T-helper 9 cell (primary cell): Measurements from ENCODE around the gene ATF7.

ENCODE experiments used
- DNase-seq: peaks from one replicate; pipeline ENCODE4 v3.0.0-alpha.2; 2020

The ATF7 gene

DNA sequence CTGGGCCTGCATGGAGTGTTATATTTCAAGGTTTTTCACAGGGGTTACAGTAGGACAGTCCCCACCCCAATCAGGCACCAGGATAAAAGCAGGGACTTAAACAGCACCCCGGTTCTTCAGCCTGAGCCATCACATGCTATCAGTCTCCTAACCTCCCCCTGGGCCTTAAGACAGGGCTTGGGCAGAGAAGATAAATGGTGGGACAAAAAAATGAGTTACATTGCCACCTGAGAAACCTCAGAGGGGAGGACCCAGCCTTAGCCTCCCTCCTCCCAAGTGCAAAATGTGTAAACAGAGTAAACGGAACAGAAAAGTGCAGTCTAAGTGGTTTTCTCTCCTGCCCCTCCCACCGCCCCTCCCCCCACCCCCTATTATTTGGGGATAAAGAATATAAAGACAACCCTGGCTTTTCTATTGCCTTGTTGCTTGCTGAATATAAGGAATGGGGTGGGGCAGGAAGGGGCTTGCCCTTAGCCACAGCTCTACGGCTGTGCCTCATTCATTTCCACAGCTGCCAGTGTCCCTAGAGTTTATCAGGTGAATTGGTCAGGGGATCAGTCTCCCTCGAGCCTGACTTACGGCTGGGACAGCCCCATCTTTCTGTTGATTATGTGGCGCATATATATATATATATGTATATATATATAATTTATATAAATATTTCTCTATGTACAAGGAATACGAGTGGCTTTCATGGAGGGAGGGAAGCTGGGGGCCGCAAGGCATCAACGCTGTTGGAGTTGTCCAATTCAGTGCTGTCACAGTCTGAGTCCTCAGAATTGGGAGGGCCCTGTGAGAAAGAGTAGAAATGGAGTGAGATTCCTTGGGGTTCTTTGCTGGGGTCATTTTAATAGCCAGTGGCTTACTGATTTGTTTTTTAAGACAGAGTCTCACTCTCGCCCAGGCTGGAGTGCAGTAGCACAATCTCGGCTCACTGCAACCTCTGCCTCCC, 145.4 kb downstream of the ATF7 start:
- DNase-seq, result no peak

DNA sequence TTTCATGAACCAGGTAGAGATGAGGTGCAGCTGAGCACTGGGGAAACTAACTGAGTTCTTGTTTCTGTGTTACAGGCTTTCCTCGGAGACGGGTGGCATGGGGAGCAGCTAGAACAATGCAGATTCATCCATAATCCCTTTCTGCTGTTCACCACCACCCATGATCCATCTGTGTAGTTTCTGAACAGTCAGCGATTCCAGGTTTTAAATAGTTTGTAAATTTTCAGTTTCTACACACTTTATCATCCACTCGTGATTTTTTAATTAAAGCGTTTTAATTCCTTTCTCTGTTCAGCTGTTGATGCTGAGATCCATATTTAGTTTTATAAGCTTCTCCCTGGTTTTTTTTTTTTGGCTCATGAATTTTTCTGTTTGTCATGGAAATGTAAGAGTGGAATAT, 146.9 kb downstream of the ATF7 start:
- DNase-seq, result no peak

DNA sequence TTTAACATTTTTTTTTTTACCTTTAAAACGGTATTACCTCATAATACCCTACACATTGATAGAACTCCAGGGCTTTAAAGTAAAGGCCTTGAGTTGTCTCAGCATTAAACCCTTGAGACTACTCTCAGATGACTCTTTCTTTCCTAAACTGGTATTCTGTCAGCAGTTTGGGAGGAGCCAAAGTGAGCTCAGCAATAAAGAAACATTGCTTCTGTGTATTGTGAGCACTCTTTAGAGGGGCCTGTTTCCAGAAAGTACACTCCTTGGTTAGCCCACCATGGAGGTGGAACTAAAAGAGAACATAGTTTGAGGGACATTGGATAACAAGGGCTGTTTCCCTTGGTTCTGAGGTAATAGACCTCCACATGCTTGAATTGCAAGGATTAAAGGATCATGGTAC, 147.3 kb downstream of the ATF7 start:
- no peak for DNase-seq

GRCh38 chr12:53476769-53477209, 149.4 kb downstream of the ATF7 start:
- DNase-seq, result no peak

GRCh38 chr12:53474819-53475218, 151.4 kb downstream of the ATF7 start:
- no peak for DNase-seq

DNA sequence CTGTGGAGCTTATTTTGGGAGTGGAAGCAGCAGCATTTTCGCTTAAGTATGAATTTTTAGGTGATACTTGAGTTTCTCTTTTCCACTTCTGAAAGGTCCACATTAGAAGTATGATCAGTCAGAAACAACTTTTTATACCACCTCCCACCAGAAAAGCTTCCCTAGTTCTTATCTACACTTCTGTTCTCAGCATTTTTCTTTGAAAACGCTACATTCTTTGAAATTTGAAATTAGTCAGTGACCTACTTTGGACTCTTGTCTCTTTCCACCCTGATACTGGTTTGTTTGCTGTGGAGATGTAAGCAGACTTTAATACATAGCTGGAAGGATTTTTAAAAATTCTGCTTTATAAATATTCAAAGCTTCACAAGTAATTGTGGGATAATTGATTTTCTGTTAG, 152.1 kb downstream of the ATF7 start:
- no peak for DNase-seq

GRCh38 chr12:53472056-53472582, 154.1 kb downstream of the ATF7 start:
- DNase-seq, result no peak

- no peak for DNase-seq
These were observed 157.9 kb downstream of the ATF7 start for GRCh38 chr12:53468282-53468681.

GRCh38 chr12:53467880-53468279, 158.3 kb downstream of the ATF7 start:
- no peak for DNase-seq

GRCh38 chr12:53467082-53467481, 159.1 kb downstream of the ATF7 start:
- no peak for DNase-seq

GRCh38 chr12:53466640-53467039, 159.5 kb downstream of the ATF7 start:
- no peak for DNase-seq

DNA sequence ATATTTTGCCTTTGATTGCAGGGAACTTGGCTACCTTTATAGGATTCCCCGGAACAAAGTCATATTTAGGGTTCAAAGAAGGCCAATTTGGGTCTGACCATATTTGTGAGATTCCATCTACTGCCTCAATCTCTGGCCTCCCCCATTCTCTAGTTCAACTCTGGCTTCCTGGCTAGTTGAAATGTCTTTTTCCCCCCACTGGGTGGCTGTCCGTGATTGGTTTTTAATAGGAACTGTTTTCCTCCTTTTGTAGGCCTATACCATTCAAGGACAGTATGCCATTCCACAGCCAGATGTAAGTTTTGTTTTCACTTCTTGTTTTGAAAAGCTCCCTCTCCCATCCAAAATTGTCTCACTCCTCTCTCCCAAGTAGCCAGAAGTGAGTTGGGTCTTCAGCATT, 160.5 kb downstream of the ATF7 start:
- DNase-seq, result no peak

DNA sequence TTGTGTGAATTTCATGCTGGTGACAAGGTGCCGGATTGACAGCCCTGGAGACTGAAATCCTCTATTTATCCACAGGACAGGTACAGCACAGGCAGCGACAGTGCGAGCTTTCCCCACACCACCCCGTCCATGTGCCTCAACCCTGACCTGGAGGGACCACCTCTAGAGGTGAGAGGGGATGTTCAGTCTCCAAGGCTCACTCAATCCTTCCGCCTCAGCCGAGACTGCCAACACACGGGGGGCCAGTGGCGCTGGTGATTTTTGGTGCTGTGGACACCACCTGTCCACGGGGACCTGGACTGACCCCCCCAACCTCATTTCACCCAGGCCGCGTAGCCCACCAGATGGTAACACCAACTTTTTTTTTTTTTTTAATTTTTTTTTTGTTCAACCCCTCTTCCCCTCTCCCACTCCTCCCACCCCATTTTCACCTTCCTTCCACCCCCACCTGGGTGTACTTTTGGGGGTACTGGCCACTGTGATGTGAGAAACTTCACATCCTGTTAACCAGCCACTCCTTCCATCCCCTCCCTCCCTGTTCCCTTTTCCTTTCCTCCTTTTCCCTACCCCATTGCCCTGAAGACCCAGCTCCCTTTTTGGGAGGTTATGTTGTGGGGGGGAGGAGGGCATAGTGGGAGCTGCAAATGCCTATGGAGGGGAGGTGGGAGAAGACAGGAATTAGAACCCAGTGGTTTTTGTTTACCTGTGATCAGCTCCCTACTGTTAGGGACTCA, 161.3 kb downstream of the ATF7 start:
- no peak for DNase-seq

DNA sequence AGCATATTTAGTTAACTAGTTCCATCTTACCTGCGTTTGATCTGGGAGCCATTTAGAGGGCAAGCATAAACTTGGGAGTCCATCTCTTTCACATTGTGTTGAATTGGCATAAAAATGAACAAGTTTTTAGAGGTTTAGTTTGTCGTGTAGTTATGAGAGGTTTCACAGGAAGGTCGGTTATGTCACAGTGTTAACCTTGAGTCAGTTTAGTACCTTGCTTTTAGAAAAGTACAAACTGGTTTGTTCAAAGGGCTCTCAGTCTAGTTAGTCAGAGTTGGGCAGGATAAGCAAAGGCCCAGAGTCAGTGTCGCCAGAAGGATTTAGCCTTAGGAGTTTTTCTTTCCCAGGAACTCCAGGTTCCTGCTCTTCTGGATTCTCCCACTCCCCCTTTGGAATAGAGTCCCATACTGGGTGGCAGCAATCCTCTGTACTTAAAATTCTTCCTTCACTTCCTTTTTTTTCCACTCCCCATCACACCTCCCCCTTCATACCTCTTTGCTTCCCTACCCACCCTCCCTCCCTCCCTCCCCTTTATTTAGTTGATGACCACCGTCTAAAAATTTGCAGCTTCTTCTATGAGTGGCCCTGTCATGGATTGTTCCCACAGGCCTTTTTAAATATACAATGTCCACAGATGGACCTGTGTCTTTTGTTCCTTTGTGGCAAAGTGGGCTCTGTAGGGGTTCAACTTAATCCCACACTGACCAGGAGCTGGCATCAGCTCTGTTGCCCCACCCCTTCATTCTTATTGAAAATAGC, 162.2 kb downstream of the ATF7 start:
- DNase-seq, result no peak

DNA sequence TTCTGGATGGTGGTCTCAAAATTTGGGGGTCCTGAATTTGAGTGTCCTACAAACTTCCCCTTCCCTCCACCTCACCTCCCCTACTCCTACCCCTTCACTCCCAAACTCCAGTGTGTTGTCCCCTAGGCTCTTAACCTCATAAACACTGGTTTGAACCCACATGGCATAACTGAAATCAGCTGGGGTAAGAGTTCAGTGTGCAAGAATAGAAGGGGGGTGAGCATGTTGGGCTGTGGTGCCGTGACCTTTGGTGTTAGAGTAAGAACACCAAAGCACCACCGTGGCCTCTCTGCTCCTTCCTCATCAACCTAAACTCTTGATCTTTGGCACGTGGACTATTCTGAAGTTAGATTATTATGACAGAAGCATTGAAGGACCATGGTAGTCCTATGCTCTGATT, 163.2 kb downstream of the ATF7 start:
- DNase-seq, result no peak

DNA sequence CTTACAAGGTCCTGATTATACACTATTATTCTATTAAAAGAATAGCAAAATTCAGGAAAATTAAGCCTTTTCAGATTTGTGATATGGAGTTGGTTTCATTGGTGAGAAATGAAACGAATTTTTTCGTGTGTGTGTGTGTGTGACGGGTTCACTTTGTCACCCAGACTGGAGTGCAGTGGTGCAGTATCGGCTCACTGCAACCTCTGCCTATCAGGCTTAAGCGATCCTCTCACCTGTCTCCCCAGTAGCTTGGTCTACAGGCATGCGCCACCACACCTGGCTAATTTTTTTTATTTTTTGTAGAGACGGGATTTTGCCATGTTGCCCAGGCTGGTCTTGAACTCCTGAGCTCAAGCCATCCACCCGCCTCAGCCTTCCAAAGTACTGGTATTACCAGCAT, 164.6 kb downstream of the ATF7 start:
- no peak for DNase-seq

DNA sequence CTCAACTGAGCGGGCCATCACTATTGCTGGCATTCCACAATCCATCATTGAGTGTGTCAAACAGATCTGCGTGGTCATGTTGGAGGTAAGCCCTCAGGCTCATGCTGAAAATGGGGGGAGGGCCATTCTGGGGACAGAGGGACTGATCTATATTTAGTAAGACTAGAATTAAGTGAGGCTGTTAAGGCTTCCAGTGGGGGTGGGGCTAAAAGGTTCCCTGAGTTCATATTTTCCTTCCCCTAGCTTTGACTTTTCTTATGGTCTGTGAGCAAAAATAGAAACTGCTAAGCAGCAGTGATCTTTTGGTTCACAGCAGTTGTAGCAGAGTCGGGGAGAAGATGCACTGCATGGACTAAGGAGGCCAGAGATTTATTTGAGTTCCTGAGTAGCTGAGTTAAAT, 165.1 kb downstream of the ATF7 start:
- no peak for DNase-seq

- DNase-seq, result no peak
These were observed 167.1 kb downstream of the ATF7 start for GRCh38 chr12:53459097-53459496.
